SKM-1 treated with dmso at 0.1 percent for 144 hours (cell line): ENCODE results near the gene KLHDC3.
"Not testable (repeated sequence)": the region's sequence is repeated elsewhere in the genome, so short reads cannot be mapped to it uniquely, and the experiment has no call there.

Experiments
- DNase-seq: peaks from one replicate; lab custom pipeline; 2025; ENCODE audit not compliant: unreplicated experiment; lab: John Stamatoyannopoulos, UW

The KLHDC3 gene

DNA sequence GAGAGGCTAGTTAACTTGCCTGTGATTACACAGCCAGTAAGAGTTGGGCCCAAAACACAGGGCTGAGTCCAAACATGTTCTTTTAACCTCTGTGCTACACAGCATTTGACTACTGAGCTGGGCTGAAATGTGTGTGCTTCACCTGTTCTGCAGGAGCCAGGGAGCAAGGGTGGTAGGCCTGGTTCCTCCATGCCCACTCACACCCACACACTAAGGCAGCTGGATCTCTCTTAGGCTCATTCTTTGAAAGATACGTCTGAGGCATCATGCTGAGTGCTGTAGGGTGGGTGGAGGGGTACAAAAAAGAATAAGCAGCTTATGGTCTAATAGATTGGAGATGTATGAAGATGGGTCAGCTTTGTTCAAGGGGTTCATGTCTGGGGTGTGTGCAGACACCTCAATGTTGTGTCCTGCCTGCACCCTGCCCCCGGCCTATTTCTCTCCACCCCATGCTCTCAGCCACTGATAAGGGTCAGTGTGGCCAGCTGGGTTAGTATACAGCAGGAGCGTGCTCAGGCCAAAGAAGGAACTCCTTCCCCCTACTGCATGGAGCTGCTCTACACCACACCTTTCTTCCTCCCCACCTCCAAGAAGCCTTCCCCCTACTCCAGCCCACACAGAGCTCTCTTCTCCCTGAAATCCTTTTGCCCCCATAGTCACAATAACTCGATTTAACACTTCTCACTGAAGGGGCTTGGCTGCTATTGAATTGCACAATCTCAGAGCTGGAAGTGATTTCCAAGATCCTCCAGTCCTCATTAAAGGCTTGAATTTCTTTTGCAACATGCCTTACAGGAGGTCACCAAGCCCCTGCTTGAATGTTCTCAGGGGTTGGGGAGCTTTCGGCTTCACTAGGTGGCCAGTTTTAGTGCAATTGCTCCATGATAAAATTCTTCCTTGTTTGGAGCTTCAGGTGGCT lies 26.3 kb upstream of the KLHDC3 start:
- DNase-seq, result no peak

DNA sequence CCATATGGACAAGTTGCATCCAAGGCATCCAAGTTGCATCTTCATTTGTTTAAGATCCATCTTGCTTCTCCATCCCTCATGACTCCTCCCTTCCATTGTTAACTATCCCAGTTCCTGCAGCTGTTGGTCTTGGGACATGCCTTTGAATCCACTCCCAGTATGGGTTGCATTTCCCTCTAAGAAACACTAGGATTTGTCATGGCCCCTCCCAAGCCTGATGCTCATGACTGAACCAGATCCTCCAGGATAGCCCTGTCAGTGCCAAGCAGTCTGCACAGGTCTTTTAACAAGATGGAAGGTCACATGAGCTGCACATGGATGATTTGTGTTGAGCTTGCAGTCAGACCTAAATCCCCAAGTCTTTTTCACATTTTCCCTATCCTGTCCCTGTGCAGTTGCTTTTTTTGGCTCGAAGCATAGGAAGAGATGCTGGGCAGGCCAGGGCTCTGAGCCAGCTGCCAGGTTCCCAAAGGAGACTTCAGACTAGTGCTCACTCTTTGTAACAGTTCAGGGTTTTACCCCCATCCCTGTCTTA lies 25.5 kb upstream of the KLHDC3 start:
- DNase-seq, result no peak

- DNase-seq, result no peak
These were observed 24.1 kb upstream of the KLHDC3 start for GRCh38 chr6:42989923-42990322.

DNA sequence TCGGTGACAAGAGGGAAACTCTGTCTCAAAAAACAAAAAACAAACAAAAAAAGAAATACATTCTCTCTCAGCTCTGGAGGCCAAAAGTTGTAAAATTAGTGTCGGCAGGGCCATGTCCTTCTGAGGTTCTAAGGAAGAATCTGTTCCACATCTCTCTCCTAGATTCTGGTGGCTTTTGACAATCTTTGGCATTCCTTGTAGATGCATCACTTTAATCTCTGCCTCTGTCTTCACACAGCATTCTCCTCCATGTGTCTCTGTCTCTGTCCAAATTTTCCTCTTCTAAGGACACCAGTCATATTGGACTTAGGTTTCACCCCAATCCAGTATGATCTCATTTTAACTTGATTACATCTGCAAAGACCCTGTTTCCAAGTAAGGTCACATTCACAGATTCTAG lies 20.6 kb upstream of the KLHDC3 start:
- no peak for DNase-seq

DNA sequence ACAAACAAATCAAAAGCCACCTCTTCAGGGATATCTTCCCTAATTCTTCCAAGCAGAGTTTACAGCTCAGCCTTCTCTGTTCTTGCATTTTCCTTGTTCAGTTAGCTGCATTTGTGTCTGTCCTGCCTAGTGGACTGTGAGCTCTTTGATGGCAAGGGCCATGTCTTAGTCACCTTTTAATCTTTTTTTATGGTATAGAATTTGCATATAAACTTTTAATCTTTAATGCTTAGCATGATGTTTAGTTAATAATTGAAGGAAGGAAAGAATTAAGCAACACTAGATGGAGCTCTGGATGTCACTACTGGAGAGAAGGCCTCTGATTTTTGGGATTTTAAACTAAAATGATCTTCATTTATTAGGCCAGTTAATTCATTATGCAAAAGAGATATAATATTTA lies 17.5 kb upstream of the KLHDC3 start:
- DNase-seq, result no peak

DNA sequence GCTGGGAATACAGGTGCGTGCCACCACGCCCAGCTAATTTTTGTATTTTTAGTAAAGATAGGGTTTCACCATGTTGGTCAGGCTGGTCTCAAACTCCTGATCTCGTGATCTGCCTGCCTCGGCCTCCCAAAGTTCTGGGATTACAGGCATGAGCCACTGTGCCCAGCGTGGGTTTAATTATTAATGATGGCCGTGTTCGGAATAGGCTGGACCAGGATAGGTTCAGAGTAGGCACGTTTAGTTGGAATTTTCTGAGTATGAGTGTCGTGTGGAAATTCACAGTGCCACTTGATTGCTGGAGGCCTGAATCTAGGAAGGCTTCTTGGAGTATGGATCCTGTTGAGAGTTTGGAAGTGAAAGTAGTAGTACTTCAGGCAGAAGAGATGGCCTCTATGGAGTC lies 15.8 kb upstream of the KLHDC3 start:
- DNase-seq, result not testable (repeated sequence)

GRCh38 chr6:43001843-43002242 lies 12.2 kb upstream of the KLHDC3 start:
- no peak for DNase-seq

DNA sequence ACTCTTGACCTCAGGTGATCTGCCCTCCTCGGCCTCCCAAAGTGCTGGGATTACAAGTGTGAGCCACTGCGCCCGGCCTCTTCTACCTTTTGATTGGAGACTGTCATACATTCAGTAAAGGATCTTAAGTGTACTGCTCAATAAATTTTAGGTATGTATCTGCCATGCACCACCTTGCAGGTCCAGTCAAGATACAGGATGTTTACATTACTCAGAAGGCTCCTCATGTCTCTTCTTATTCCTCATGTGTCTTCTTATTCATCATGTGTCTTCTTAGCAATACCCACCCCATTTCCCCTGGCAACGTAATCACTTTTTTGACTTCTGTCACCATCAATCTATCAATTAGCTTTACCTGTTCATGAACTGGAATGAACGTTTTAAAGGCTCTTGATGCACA lies 8.2 kb upstream of the KLHDC3 start:
- DNase-seq, result no peak

DNA sequence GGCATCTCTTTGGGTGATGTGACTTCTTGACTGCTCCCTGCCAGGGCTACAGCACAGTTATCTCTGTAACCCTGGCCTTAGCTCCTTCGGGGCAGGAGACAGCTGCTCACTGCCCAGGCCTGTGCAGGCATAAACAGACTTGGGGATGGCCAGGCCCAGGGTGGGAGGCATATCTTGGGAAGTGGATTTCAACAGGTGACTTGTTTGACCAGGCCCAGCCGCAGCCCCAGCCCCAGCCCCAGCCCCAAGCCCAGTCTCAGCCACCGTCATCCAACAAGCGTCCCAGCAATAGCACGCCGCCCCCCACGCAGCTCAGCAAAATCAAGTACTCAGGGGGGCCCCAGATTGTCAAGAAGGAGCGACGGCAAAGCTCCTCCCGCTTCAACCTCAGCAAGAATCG lies 7.8 kb upstream of the KLHDC3 start:
- DNase-seq, result no peak

DNA sequence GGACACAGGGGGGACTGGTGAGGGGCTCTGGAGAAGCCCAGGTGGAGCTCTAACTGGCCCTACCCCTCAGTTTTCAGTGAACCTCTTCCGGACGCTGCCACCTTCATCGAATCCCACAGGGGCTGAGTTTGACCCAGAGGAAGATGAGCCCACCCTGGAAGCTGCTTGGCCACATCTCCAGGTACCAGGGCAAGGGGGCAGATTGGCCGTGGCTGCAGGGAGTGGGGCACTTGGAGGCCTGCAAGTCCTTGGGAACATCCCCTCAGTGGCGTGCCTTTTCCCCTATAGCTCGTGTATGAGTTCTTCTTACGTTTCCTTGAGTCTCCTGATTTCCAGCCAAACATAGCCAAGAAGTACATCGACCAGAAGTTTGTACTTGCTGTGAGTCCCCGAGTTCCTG lies 6.9 kb upstream of the KLHDC3 start:
- DNase-seq, result no peak

- DNase-seq, result peak; percentile 3
These were observed 4.9 kb upstream of the KLHDC3 start for GRCh38 chr6:43009124-43009523.

DNA sequence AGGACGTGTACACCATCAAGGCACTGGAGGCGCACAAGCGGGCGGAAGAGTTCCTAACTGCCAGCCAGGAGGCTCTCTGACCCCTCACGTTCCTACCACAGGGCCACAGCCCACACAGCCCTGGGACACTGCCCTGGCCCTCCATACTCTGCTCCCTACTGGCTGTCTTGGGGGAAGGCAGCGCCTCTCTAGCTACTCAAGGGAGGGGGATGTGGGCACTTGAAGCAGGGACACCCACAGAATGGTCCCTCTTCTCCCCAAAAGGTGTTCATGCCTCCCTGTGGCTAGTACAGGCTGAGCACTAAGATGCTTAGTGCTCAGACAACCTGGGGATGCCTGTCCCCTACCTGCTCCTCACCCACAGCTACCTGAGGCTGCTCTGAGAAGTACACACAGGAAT lies 2.8 kb upstream of the KLHDC3 start:
- DNase-seq, result no peak

GRCh38 chr6:43012364-43012763 lies 1.7 kb upstream of the KLHDC3 start:
- DNase-seq, result no peak

DNA sequence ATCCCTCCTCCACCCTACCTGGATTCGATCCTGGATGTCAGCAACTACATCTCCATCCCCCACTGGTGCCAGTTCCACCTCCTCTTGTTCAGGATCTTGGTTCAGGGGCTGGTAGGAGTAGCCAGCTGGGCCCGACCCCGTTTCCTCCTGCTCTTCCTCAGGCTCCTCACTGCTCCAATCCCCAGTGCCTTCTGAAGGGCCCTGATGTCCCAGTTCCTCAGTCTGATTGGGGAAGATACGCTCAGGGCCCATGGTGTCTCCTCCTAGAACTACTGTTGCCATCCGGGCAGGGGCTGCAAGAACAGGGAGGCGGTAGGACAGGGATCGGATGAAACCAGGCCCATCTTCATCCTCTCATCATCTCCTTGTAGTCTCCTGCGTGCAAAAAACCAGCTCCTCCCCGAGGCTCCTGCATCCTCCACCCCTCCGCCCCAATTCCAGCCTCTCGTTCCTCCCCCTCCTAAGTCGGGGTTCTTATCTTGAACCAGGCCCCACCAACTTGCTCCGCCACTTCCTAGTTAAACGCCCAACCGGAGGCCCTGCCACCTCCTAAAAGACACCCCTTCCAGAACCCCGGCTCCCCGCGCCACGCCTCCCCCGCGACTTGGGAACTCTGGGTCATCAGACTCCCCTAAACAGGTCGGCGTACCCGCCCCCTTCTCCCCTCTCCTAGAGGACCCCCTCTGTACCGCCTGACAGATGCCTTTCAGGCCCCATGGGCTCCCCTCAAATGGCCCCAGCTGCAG lies 779 bp upstream of the KLHDC3 start:
- peak; percentile 59 for DNase-seq

- no peak for DNase-seq
These were observed 423 bp downstream of the KLHDC3 start for GRCh38 chr6:43014434-43014909.

DNA sequence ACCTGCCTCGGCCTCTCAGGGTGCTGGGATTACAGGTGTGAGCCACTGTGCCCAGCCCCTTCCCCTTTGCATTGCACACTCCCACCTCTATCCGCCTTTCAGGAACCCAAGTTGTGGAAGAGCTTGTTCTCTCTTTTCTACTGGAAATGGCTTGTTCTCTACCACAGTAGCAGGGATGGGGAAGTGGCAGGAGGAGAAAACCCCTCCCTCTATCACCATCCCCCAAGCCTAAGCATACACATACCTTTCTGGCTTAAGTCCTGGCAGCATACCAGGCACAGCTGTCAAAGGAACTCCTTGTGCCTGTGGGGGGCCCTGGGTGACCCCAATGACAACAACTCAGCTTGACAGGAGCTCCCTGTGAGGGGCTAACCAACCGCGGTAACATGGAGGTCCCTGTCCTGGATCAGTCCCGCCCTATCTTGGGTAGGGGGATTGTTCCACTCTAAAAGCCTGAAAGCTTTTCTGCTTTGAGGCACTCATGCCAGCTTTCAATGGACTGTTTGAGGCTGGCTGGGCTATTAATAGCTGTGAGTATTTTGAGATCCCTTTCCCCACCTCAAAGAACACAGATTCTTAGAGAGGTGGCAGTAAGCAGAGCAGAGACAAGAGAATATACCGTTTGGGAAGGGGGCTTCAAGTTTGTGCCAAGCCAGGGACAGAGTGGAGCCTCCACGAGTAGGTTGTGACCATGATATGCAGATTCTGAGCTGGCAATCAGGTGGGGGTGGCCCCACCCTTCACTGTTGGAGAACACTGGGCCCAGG lies 2.3 kb downstream of the KLHDC3 start:
- DNase-seq, result no peak

- no peak for DNase-seq
These were observed 2.9 kb downstream of the KLHDC3 start for GRCh38 chr6:43016943-43017334.

DNA sequence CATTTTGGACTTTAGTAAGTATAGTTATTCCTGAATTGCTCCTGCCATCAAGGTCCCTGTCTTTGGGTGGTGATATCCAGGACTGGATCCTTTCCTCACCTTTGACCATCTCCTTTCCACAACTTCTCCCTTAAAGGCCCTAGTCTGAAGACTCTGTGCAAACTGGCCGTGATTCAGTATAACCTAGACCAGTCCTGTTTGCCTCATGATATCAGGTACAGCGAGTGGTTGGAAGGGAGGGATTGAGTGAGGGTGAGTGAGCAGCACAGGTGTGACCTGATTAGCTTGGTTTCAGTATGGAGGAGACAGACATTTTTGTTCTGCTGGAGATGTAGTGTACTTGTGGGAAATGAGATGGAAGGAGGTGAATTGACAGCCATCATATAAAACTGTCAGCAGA lies 5.1 kb downstream of the KLHDC3 start:
- DNase-seq, result no peak

GRCh38 chr6:43020052-43020705 lies 6.1 kb downstream of the KLHDC3 start:
- no peak for DNase-seq

- DNase-seq, result no peak
These were observed 6.8 kb downstream of the KLHDC3 start for GRCh38 chr6:43020847-43021246.
